ENCODE measurements around the gene ARPC1A. TPM values are rescaled to one million over a fixed set of nuclear protein-coding genes. Genes with fewer than 3 reads are reported as not detected.

Gene ARPC1A
- total and polyA plus RNA-seq, 2 of the 8 experiments (the other 6 are each of a cell fraction or from before 2014, with no cell fraction given): 123 to 155 TPM

DNA sequence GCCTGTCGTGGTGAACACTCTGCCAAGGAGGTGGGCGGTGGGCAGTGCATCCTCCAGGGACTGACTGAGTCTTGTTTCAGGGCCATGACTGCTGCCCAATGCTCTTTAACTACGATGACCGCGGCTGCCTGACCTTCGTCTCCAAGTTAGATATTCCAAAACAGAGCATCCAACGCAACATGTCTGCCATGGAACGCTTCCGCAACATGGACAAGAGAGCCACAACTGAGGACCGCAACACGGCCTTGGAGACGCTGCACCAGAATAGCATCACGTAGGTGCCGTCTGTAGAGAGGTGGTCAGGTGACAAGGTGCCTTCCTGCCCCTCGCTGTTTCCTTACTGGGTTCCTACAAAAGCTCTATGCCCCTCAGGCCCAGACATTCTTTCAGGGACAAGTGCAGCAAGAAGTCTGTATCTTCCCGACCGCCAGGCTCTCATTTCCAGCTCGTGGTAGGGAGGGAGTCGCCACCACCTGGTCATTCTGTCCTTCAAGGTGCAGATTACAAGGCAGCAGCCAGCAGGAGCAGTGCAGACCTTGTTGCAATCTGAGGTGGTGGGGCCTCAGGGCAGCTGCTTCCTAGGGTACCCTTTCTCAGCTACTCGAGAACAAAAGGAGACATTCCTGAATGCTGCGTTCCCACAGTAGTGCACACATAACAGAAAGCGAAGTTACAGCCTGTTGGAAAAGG lies 33.9 kb downstream of the ARPC1A start:
- H2BK12ac ChIP-seq (ENCODE audit: low read depth, low read length): no peak overlapping the region
- peaks cover 4 to 35% (median 20%) of the 10 kb centered on the region in 4 experiments; a peak in 6 of 8 replicates for H3K36me3 ChIP-seq (ENCODE audit: control insufficient read depth in 2 of 4, insufficient read depth in 4 of 4, low read length in 3 of 4)
- H3K4me3 ChIP-seq (ENCODE audit: extremely low read depth in 1 of 4, insufficient read depth in 2 of 4, low read depth in 3 of 4, low read length in 4 of 4): no peak overlapping the region
- no peak overlapping the region for H3K18ac ChIP-seq (ENCODE audit: extremely low read depth, low read length)
- H3K23ac ChIP-seq (ENCODE audit: insufficient read length): no peak overlapping the region
- DNase-seq (ENCODE audit: low read depth in 1 of 2, low spot score in 2 of 2) (no peak), FAIRE-seq (no peak)
- H2BK5ac ChIP-seq (ENCODE audit: low read depth, low read length): no peak overlapping the region
- no peaks in the 10 kb centered on the region for H3K9me3 ChIP-seq (ENCODE audit: insufficient read depth in 2 of 2, low read depth in 1 of 2, low read length in 1 of 2)
- no peak overlapping the region for H3K14ac ChIP-seq (ENCODE audit: insufficient read length)
- H2BK20ac ChIP-seq (ENCODE audit: low read length): no peak overlapping the region
- H3K9ac ChIP-seq (replicated peaks in 1 of 4; ENCODE audit: extremely low read depth in 1 of 4, low read depth in 3 of 4, low read length in 3 of 4): no peak overlapping the region; a peak in 1 of 7 replicates
- H2BK120ac ChIP-seq (replicated peaks; ENCODE audit: low read depth, low read length): no peak overlapping the region
- no peak overlapping the region for H2AFZ ChIP-seq (ENCODE audit: low read length)
- no peak for TF ChIP-seq SP1 (IDR thresholded peaks at IDR 0.05; ENCODE audit: low read depth, low read length)
- TF ChIP-seq TBP (IDR thresholded peaks at IDR 0.05; ENCODE audit: low read depth, low read length): 0 out of 2 replicates have a peak, but pooled peaks have one; percentile 18
- no peak for TF ChIP-seq MAFK (IDR thresholded peaks at IDR 0.05; ENCODE audit: low read depth, low read length)
- TF ChIP-seq CHD1 (IDR thresholded peaks at IDR 0.05; ENCODE audit: low read depth, low read length): no peak
- peak; percentile 34 to 48 for TF ChIP-seq RAD21 (IDR thresholded peaks at IDR 0.05 in 1 of 2, conservative IDR thresholded peaks at IDR 0.05 in 1 of 2; ENCODE audit: low read depth in 2 of 2, low read length in 2 of 2)
- TF ChIP-seq, protein P1, sequence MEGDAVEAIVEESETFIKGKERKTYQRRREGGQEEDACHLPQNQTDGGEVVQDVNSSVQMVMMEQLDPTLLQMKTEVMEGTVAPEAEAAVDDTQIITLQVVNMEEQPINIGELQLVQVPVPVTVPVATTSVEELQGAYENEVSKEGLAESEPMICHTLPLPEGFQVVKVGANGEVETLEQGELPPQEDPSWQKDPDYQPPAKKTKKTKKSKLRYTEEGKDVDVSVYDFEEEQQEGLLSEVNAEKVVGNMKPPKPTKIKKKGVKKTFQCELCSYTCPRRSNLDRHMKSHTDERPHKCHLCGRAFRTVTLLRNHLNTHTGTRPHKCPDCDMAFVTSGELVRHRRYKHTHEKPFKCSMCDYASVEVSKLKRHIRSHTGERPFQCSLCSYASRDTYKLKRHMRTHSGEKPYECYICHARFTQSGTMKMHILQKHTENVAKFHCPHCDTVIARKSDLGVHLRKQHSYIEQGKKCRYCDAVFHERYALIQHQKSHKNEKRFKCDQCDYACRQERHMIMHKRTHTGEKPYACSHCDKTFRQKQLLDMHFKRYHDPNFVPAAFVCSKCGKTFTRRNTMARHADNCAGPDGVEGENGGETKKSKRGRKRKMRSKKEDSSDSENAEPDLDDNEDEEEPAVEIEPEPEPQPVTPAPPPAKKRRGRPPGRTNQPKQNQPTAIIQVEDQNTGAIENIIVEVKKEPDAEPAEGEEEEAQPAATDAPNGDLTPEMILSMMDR (IDR thresholded peaks at IDR 0.05; ENCODE audit: control extremely low read depth in 1 of 3, insufficient read depth in 1 of 3, low read depth in 1 of 3, low read length in 3 of 3): peak; percentile 42 to 66 (median 56)
- peaks cover 0 to 2% of the 10 kb centered on the region in 2 experiments for H4K20me1 ChIP-seq (replicated peaks in 1 of 2; ENCODE audit: control insufficient read depth in 1 of 2, insufficient read depth in 2 of 2, low read length in 2 of 2)
- H3K4me1 ChIP-seq (replicated peaks in 1 of 4; ENCODE audit: control insufficient read depth in 3 of 4, insufficient read depth in 4 of 4, low read length in 3 of 4): peaks cover 0 to 3% (median 0%) of the 10 kb centered on the region in 4 experiments; a peak in 1 of 7 replicates
- ChIA-PET POLR2A (ENCODE audit: partially characterized antibody) (interaction anchor here (0.5 to 1.0 kb wide), 6 partner anchors 10 to 274 kb away, joined by 3 to 6 read pairs (median 4); partner anchors contain the start of genes BUD31, CPSF4, PDAP1 and PTCD1), CTCF (ENCODE audit: partially characterized antibody) (interaction anchor here (0.7 to 1.8 kb wide), 11 partner anchors 10 to 58 kb away, joined by 3 to 6 read pairs (median 3); no protein-coding TSS in a partner anchor)
- H2BK15ac ChIP-seq (ENCODE audit: low read length): no peak overlapping the region
- no peak overlapping the region for H3K4ac ChIP-seq (replicated peaks; ENCODE audit: insufficient read length, low read depth, low read length)
- no peak overlapping the region for H3K56ac ChIP-seq (replicated peaks; ENCODE audit: insufficient read length, low read depth, low read length)
- H3K4me2 ChIP-seq (ENCODE audit: insufficient read depth in 1 of 2, low read depth in 2 of 2, low read length in 2 of 2): no peak overlapping the region
- no peak overlapping the region for H4K8ac ChIP-seq (ENCODE audit: extremely low read depth, insufficient read depth, low read length)
- 94% methylated on average over 22 of the region's 22 CpGs; no CpG with 5 or more reads in 1 of the 2 experiments for WGBS, 2 experiments (ENCODE audit: extremely low coverage in 1 of 2, insufficient coverage in 1 of 2, insufficient read length in 1 of 2, insufficient replicate concordance in 2 of 2, low coverage in 1 of 2, low lambda C conversion rate in 2 of 2, missing lambda C conversion rate in 1 of 2)
- no peak overlapping the region for H3K27ac ChIP-seq (ENCODE audit: low read depth, low read length)
- H3K27me3 ChIP-seq (replicated peaks in 1 of 4; ENCODE audit: control insufficient read depth in 3 of 4, extremely low read depth in 1 of 4, insufficient read depth in 3 of 4, low read length in 3 of 4): no peaks in the 10 kb centered on the region
- H3K79me1 ChIP-seq (ENCODE audit: low read depth, low read length): no peaks in the 10 kb centered on the region
- H3K23me2 ChIP-seq (ENCODE audit: low read depth, low read length): no peaks in the 10 kb centered on the region
- no peak overlapping the region for H2AK5ac ChIP-seq (ENCODE audit: low read depth, low read length)
- H3K79me2 ChIP-seq (ENCODE audit: control insufficient read depth in 1 of 2, insufficient read depth in 2 of 2, low read length in 2 of 2): no peaks in the 10 kb centered on the region
- H4K91ac ChIP-seq (replicated peaks; ENCODE audit: insufficient read length, low read length): no peak overlapping the region
- no peak overlapping the region for H4K5ac ChIP-seq (ENCODE audit: insufficient read length, low read depth, low read length)
